Uterus (tissue), 2 donors: ENCODE data around the gene GOLGA3.

Experiments used
- POLR2A ChIP-seq, 2 donors: fragments of 450-650 bp; IDR thresholded peaks; one replicate each; pipeline ENCODE4 v1.6.1; 2016; ENCODE audit warnings: antibody characterized with exemption in 2 of 2, mild to moderate bottlenecking in 1 of 2, moderate library complexity in 1 of 2
- TF ChIP-seq, protein P1 (sequence below), 4 experiments: fragments of 200-600 bp in 2 of 4; fragments of 450-650 bp in 2 of 4; sonication (generic) in 2 of 4; IDR thresholded peaks; one replicate each; pipeline ENCODE4 v1.5.1; 2016 to 2019; ENCODE audit warnings: antibody characterized with exemption in 4 of 4, mild to moderate bottlenecking in 2 of 4, moderate library complexity in 1 of 4

DNA sequence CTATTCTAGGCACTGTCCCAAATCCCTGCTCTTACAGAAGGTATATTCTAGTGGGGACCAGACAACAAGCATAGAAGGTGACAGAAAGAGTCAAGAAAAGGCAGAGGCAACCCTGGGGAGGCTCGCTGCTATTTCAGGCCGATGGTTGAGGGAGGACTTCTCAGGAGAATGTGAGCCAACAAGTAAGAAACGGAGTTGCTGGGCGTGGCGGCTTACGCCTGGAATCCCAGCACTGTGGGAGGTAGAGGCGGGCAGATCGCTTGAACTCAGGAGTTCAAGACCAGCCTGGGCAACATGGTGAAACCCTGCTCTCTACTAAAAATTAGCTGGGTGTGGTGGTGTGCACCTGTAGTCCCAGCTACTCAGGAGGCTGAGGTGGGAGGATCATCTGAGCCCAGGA, 4.7 kb upstream of the GOLGA3 start:
- TF ChIP-seq, protein P1, sequence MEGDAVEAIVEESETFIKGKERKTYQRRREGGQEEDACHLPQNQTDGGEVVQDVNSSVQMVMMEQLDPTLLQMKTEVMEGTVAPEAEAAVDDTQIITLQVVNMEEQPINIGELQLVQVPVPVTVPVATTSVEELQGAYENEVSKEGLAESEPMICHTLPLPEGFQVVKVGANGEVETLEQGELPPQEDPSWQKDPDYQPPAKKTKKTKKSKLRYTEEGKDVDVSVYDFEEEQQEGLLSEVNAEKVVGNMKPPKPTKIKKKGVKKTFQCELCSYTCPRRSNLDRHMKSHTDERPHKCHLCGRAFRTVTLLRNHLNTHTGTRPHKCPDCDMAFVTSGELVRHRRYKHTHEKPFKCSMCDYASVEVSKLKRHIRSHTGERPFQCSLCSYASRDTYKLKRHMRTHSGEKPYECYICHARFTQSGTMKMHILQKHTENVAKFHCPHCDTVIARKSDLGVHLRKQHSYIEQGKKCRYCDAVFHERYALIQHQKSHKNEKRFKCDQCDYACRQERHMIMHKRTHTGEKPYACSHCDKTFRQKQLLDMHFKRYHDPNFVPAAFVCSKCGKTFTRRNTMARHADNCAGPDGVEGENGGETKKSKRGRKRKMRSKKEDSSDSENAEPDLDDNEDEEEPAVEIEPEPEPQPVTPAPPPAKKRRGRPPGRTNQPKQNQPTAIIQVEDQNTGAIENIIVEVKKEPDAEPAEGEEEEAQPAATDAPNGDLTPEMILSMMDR (IDR thresholded peaks at IDR 0.05) = no peak
- TF ChIP-seq POLR2A (IDR thresholded peaks at IDR 0.05) = no peak
